ENCODE results near the gene BLNK. TPM values are rescaled to one million over a fixed set of nuclear protein-coding genes. Genes with fewer than 3 reads are reported as not detected.
A peak's percentile ranks its signal among the peaks of the same experiment; 100 is the strongest.

BLNK gene
- total and polyA plus RNA-seq, 5 donors = 0.59 to 2.1 (median 1.7) TPM

- Histone ChIP-seq H3K27me3 (ENCODE audit: control insufficient read depth, insufficient read depth) (no peaks in the 10 kb centered on the region), H3K27ac (ENCODE audit: low read length) (no peak overlapping the region), H3K4me3 (ENCODE audit: low read length) (no peak overlapping the region), H3K4me1 (ENCODE audit: control insufficient read depth, insufficient read depth, low read length) (peaks cover 3% of the 10 kb centered on the region), H3K9me3 (ENCODE audit: control insufficient read depth, low read length) (no peaks in the 10 kb centered on the region)
- ATAC-seq = no peak
- intact Hi-C loops (cut with DNase I) = no loop called here
- 75% methylated on average over 8 of the region's 8 CpGs for WGBS
- DNase-seq = no peak
Observed at GRCh38 chr10:96272316-96273280, 1.2 kb upstream of the BLNK start.

- 90% methylated on average over 2 of the region's 2 CpGs for WGBS
- Histone ChIP-seq H3K27me3 (ENCODE audit: control insufficient read depth, insufficient read depth) (no peaks in the 10 kb centered on the region), H3K27ac (ENCODE audit: low read length) (no peak overlapping the region), H3K4me1 (ENCODE audit: control insufficient read depth, insufficient read depth, low read length) (no peaks in the 10 kb centered on the region), H3K4me3 (ENCODE audit: low read length) (no peak overlapping the region), H3K9me3 (ENCODE audit: control insufficient read depth, low read length) (no peaks in the 10 kb centered on the region)
- ATAC-seq (no peak), DNase-seq (no peak)
- intact Hi-C loops (cut with DNase I) = no loop called here
Observed at GRCh38 chr10:96270571-96270970, 798 bp downstream of the BLNK start.

GRCh38 chr10:96269438-96270300, 1.7 kb downstream of the BLNK start:
- Histone ChIP-seq H3K4me1 (ENCODE audit: control insufficient read depth, insufficient read depth, low read length) (no peaks in the 10 kb centered on the region), H3K27me3 (ENCODE audit: control insufficient read depth, insufficient read depth) (no peaks in the 10 kb centered on the region), H3K9me3 (ENCODE audit: control insufficient read depth, low read length) (no peaks in the 10 kb centered on the region), H3K27ac (ENCODE audit: low read length) (no peak overlapping the region), H3K4me3 (ENCODE audit: low read length) (no peak overlapping the region)
- intact Hi-C loops (cut with DNase I) = no loop called here
- DNase-seq (no peak), ATAC-seq (no peak)
- 79% methylated on average over 6 of the region's 6 CpGs for WGBS

GRCh38 chr10:96268341-96268909, 2.9 kb downstream of the BLNK start:
- Histone ChIP-seq H3K9me3 (ENCODE audit: control insufficient read depth, low read length) (no peaks in the 10 kb centered on the region), H3K27me3 (ENCODE audit: control insufficient read depth, insufficient read depth) (no peaks in the 10 kb centered on the region), H3K4me3 (ENCODE audit: low read length) (no peak overlapping the region), H3K27ac (ENCODE audit: low read length) (no peak overlapping the region), H3K4me1 (ENCODE audit: control insufficient read depth, insufficient read depth, low read length) (no peaks in the 10 kb centered on the region)
- intact Hi-C loops (cut with DNase I) = no loop called here
- 87% methylated on average over 2 of the region's 2 CpGs for whole genome bisulfite sequencing
- ATAC-seq (no peak), DNase-seq (no peak)

- DNase-seq = no peak
- no peak for ATAC-seq
- H3K4me3 ChIP-seq (ENCODE audit: low read length) = no peak overlapping the region
- 78% methylated on average over 4 of the region's 4 CpGs for WGBS
- H3K4me1 ChIP-seq (ENCODE audit: control insufficient read depth, insufficient read depth, low read length) = no peaks in the 10 kb centered on the region
- H3K9me3 ChIP-seq (ENCODE audit: control insufficient read depth, low read length) = no peaks in the 10 kb centered on the region
- intact Hi-C loops (cut with DNase I) = no loop called here
- no peaks in the 10 kb centered on the region for H3K27me3 ChIP-seq (ENCODE audit: control insufficient read depth, insufficient read depth)
- H3K27ac ChIP-seq (ENCODE audit: low read length) = no peak overlapping the region
Observed at GRCh38 chr10:96267234-96267705, 4.1 kb downstream of the BLNK start.

GRCh38 chr10:96266118-96266770, 5.1 kb downstream of the BLNK start:
- H3K9me3 ChIP-seq (ENCODE audit: control insufficient read depth, low read length) = no peaks in the 10 kb centered on the region
- DNase-seq = no peak
- no peak for ATAC-seq
- no peaks in the 10 kb centered on the region for H3K27me3 ChIP-seq (ENCODE audit: control insufficient read depth, insufficient read depth)
- no peak overlapping the region for H3K27ac ChIP-seq (ENCODE audit: low read length)
- WGBS = 63% methylated on average over 6 of the region's 6 CpGs
- intact Hi-C loops (cut with DNase I) = no loop called here
- no peak overlapping the region for H3K4me3 ChIP-seq (ENCODE audit: low read length)
- H3K4me1 ChIP-seq (ENCODE audit: control insufficient read depth, insufficient read depth, low read length) = peaks cover 3% of the 10 kb centered on the region

- Histone ChIP-seq H3K4me1 (ENCODE audit: control insufficient read depth, insufficient read depth, low read length) (peaks cover 3% of the 10 kb centered on the region), H3K4me3 (ENCODE audit: low read length) (no peak overlapping the region), H3K27ac (ENCODE audit: low read length) (no peak overlapping the region), H3K9me3 (ENCODE audit: control insufficient read depth, low read length) (no peaks in the 10 kb centered on the region), H3K27me3 (ENCODE audit: control insufficient read depth, insufficient read depth) (no peaks in the 10 kb centered on the region)
- intact Hi-C loops (cut with DNase I) = no loop called here
- ATAC-seq (no peak), DNase-seq (no peak)
- WGBS = 96% methylated on average over 4 of the region's 4 CpGs
Observed at GRCh38 chr10:96264938-96265337, 6.4 kb downstream of the BLNK start.

GRCh38 chr10:96263669-96264068, 7.7 kb downstream of the BLNK start:
- ATAC-seq = peak in 1 of 2 donors; percentile 27
- H3K4me1 ChIP-seq (ENCODE audit: control insufficient read depth, insufficient read depth, low read length) = peaks cover 3% of the 10 kb centered on the region
- DNase-seq = no peak
- no peaks in the 10 kb centered on the region for H3K27me3 ChIP-seq (ENCODE audit: control insufficient read depth, insufficient read depth)
- no peaks in the 10 kb centered on the region for H3K9me3 ChIP-seq (ENCODE audit: control insufficient read depth, low read length)
- H3K4me3 ChIP-seq (ENCODE audit: low read length) = no peak overlapping the region
- intact Hi-C loops (cut with DNase I) = no loop called here
- no peak overlapping the region for H3K27ac ChIP-seq (ENCODE audit: low read length)
- 78% methylated on average over 4 of the region's 4 CpGs for WGBS

- 85% methylated on average over 4 of the region's 4 CpGs for WGBS
- Histone ChIP-seq H3K4me1 (ENCODE audit: control insufficient read depth, insufficient read depth, low read length) (peaks cover 3% of the 10 kb centered on the region), H3K4me3 (ENCODE audit: low read length) (no peak overlapping the region), H3K9me3 (ENCODE audit: control insufficient read depth, low read length) (no peaks in the 10 kb centered on the region), H3K27ac (ENCODE audit: low read length) (no peak overlapping the region), H3K27me3 (ENCODE audit: control insufficient read depth, insufficient read depth) (no peaks in the 10 kb centered on the region)
- DNase-seq = no peak
- intact Hi-C loops (cut with DNase I) = no loop called here
- no peak for ATAC-seq
Observed at GRCh38 chr10:96263176-96263575, 8.2 kb downstream of the BLNK start.

- no peak for DNase-seq
- Histone ChIP-seq H3K27me3 (ENCODE audit: control insufficient read depth, insufficient read depth) (no peaks in the 10 kb centered on the region), H3K4me1 (ENCODE audit: control insufficient read depth, insufficient read depth, low read length) (peaks cover 6% of the 10 kb centered on the region), H3K4me3 (ENCODE audit: low read length) (no peak overlapping the region), H3K9me3 (ENCODE audit: control insufficient read depth, low read length) (no peaks in the 10 kb centered on the region), H3K27ac (ENCODE audit: low read length) (no peak overlapping the region)
- WGBS = 62% methylated on average over 3 of the region's 3 CpGs
- ATAC-seq = no peak
- intact Hi-C loops (cut with DNase I) = no loop called here
Observed at GRCh38 chr10:96261930-96262329, 9.4 kb downstream of the BLNK start.

Measured in right cardiac atrium (tissue), 5 donors.